ENCODE measurements around the gene ITGB3BP. TPM values are rescaled to one million over a fixed set of nuclear protein-coding genes. Genes with fewer than 3 reads are reported as not detected.
"Not testable (repeated sequence)": the region's sequence is repeated elsewhere in the genome, so short reads cannot be mapped to it uniquely, and the experiment has no call there.

Gene ITGB3BP
- polyA plus RNA-seq, 3 donors = 6.4 to 11.9 (median 9.0) TPM

- H3K27ac ChIP-seq (ENCODE audit: low read depth, low read length) = no peak overlapping the region
- 88 to 94% (median 92%) methylated on average over 1 of the region's 1 CpG for WGBS, 3 donors
These were observed 72.6 kb downstream of the ITGB3BP start for GRCh38 chr1:63450416-63450815.

- WGBS, 3 donors = 86 to 94% (median 87%) methylated on average over 3 of the region's 3 CpGs
These were observed 74.2 kb downstream of the ITGB3BP start for GRCh38 chr1:63448731-63449246.

GRCh38 chr1:63442141-63442475, 80.9 kb downstream of the ITGB3BP start:
- no peak overlapping the region for H3K27ac ChIP-seq (ENCODE audit: low read depth, low read length)

More at GRCh38 chr1:63448731-63449246, 74.2 kb downstream of the ITGB3BP start:
- H3K27ac ChIP-seq (ENCODE audit: low read depth, low read length) = no peak overlapping the region

- WGBS, 3 donors = 67 to 85% (median 80%) methylated on average over 4 of the region's 4 CpGs
- no peak overlapping the region for H3K27ac ChIP-seq (ENCODE audit: low read depth, low read length)
These were observed 87.9 kb downstream of the ITGB3BP start for GRCh38 chr1:63435161-63435560.

GRCh38 chr1:63429281-63429680, 93.7 kb downstream of the ITGB3BP start:
- no peak overlapping the region for H3K27ac ChIP-seq (ENCODE audit: low read depth, low read length)

GRCh38 chr1:63428815-63429214, 94.2 kb downstream of the ITGB3BP start:
- H3K27ac ChIP-seq (ENCODE audit: low read depth, low read length) = no peak overlapping the region

- 96 to 99% (median 98%) methylated on average over 2 of the region's 2 CpGs for WGBS, 3 donors
These were observed 99.4 kb downstream of the ITGB3BP start for GRCh38 chr1:63423649-63424048.

GRCh38 chr1:63420746-63421145, 102.3 kb downstream of the ITGB3BP start:
- 38 to 96% (median 78%) methylated on average over 1 of the region's 1 CpG for WGBS, 3 donors
- not testable (repeated sequence) for H3K27ac ChIP-seq (ENCODE audit: low read depth, low read length)

More at GRCh38 chr1:63423649-63424048, 99.4 kb downstream of the ITGB3BP start:
- H3K27ac ChIP-seq (ENCODE audit: low read depth, low read length) = no peak overlapping the region

- H3K27ac ChIP-seq (ENCODE audit: low read depth, low read length) = no peak overlapping the region
These were observed 104.9 kb downstream of the ITGB3BP start for GRCh38 chr1:63418101-63418500.

- 78 to 92% (median 79%) methylated on average over 3 of the region's 3 CpGs for whole genome bisulfite sequencing, 3 donors
- no peak overlapping the region for H3K27ac ChIP-seq (ENCODE audit: low read depth, low read length)
These were observed 108.2 kb downstream of the ITGB3BP start for GRCh38 chr1:63414691-63415365.

GRCh38 chr1:63413394-63413793, 109.6 kb downstream of the ITGB3BP start:
- H3K27ac ChIP-seq (ENCODE audit: low read depth, low read length) = no peak overlapping the region
- WGBS, 3 donors = 85 to 92% (median 87%) methylated on average over 1 of the region's 1 CpG

- no peak overlapping the region for H3K27ac ChIP-seq (ENCODE audit: low read depth, low read length)
- 64 to 85% (median 64%) methylated on average over 2 of the region's 2 CpGs for WGBS, 3 donors
These were observed 112.0 kb downstream of the ITGB3BP start for GRCh38 chr1:63411066-63411465.

- H3K27ac ChIP-seq (ENCODE audit: low read depth, low read length) = no peak overlapping the region
- WGBS, 3 donors = 82 to 93% (median 83%) methylated on average over 4 of the region's 4 CpGs
These were observed 114.7 kb downstream of the ITGB3BP start for GRCh38 chr1:63408331-63408730.

GRCh38 chr1:63407002-63407401, 116.0 kb downstream of the ITGB3BP start:
- no peak overlapping the region for H3K27ac ChIP-seq (ENCODE audit: low read depth, low read length)

- no peak overlapping the region for H3K27ac ChIP-seq (ENCODE audit: low read depth, low read length)
These were observed 117.0 kb downstream of the ITGB3BP start for GRCh38 chr1:63405987-63406386.

GRCh38 chr1:63405021-63405420, 118.0 kb downstream of the ITGB3BP start:
- no peak overlapping the region for H3K27ac ChIP-seq (ENCODE audit: low read depth, low read length)

- no peak overlapping the region for H3K27ac ChIP-seq (ENCODE audit: low read depth, low read length)
- WGBS, 3 donors = 39 to 66% (median 57%) methylated on average over 3 of the region's 3 CpGs
These were observed 119.6 kb downstream of the ITGB3BP start for GRCh38 chr1:63403386-63403785.

- 74 to 99% (median 99%) methylated on average over 4 of the region's 4 CpGs for WGBS, 3 donors
- no peak overlapping the region for H3K27ac ChIP-seq (ENCODE audit: low read depth, low read length)
These were observed 121.1 kb downstream of the ITGB3BP start for GRCh38 chr1:63401945-63402344.
